GM18498 (cell line): ENCODE results near the gene EMILIN1.
A peak's percentile ranks its signal among the peaks of the same experiment; 100 is the strongest.
"Not testable (repeated sequence)": the region's sequence is repeated elsewhere in the genome, so short reads cannot be mapped to it uniquely, and the experiment has no call there.

Source experiments
- ATAC-seq: cut with Tn5 transposase; IDR thresholded peaks from one replicate; pipeline ENCODE4 v1.9.1; 2021; ENCODE audit warnings: mild to moderate bottlenecking, moderate library complexity; ENCODE audit not compliant: unreplicated experiment

The EMILIN1 gene

GRCh38 chr2:27053776-27054175, 24.6 kb upstream of the EMILIN1 start:
- ATAC-seq: no peak

GRCh38 chr2:27054721-27055120, 23.7 kb upstream of the EMILIN1 start:
- ATAC-seq: no peak

- no peak for ATAC-seq
Observed at GRCh38 chr2:27057184-27057583, 21.2 kb upstream of the EMILIN1 start.

GRCh38 chr2:27058210-27058609, 20.2 kb upstream of the EMILIN1 start:
- ATAC-seq: no peak

- no peak for ATAC-seq
Observed at GRCh38 chr2:27059141-27059820, 19.1 kb upstream of the EMILIN1 start.

- ATAC-seq: no peak
Observed at GRCh38 chr2:27060323-27060722, 18.1 kb upstream of the EMILIN1 start.

GRCh38 chr2:27065128-27065527, 13.3 kb upstream of the EMILIN1 start:
- no peak for ATAC-seq

- ATAC-seq: no peak
Observed at GRCh38 chr2:27067385-27067784, 11.0 kb upstream of the EMILIN1 start.

- ATAC-seq: no peak
Observed at GRCh38 chr2:27069436-27069835, 9.0 kb upstream of the EMILIN1 start.

- no peak for ATAC-seq
Observed at GRCh38 chr2:27069961-27070618, 8.3 kb upstream of the EMILIN1 start.

GRCh38 chr2:27070653-27071276, 7.7 kb upstream of the EMILIN1 start:
- ATAC-seq: peak; percentile 8

- ATAC-seq: peak; percentile 90
Observed at GRCh38 chr2:27071277-27071989, 7.0 kb upstream of the EMILIN1 start, which contains the start of gene OST4. Gene OST4, minus strand, starts transcription at chr2:27071654.

GRCh38 chr2:27071990-27072830, 6.2 kb upstream of the EMILIN1 start:
- peak; percentile 29 for ATAC-seq

GRCh38 chr2:27072920-27073319, 5.5 kb upstream of the EMILIN1 start:
- no peak for ATAC-seq

- no peak for ATAC-seq
Observed at GRCh38 chr2:27073782-27074181, 4.6 kb upstream of the EMILIN1 start.

GRCh38 chr2:27074738-27075565, 3.5 kb upstream of the EMILIN1 start:
- no peak for ATAC-seq

GRCh38 chr2:27075566-27075871, 2.9 kb upstream of the EMILIN1 start:
- ATAC-seq: not testable (repeated sequence)

GRCh38 chr2:27076323-27076722, 2.1 kb upstream of the EMILIN1 start:
- no peak for ATAC-seq

- no peak for ATAC-seq
Observed at GRCh38 chr2:27077231-27077630, 1.2 kb upstream of the EMILIN1 start.
